Osteoblast (primary cell): ENCODE measurements around the gene EXPH5. TPM values are rescaled to one million over a fixed set of nuclear protein-coding genes. Genes with fewer than 3 reads are reported as not detected.
A peak's percentile ranks its signal among the peaks of the same experiment; 100 is the strongest.

Experiments used
- DNase-seq: peaks from one replicate; pipeline ENCODE4 v3.0.0; 2011; ENCODE audit warnings: low spot score, mixed read lengths; ENCODE audit not compliant: insufficient read length; ENCODE audit errors: missing footprints
- H2AFZ ChIP-seq: 2 replicates; pipeline ENCODE4 v1.6.0; 2011; ENCODE audit warnings: mild to moderate bottlenecking, low read length
- H3K27ac ChIP-seq: 2 replicates; pipeline ENCODE4 v1.5.1; 2011; ENCODE audit warnings: mild to moderate bottlenecking, low read depth, low read length, moderate library complexity
- H3K27me3 ChIP-seq: 2 replicates; pipeline ENCODE4 v1.6.0; 2012; ENCODE audit warnings: mild to moderate bottlenecking, control low read depth, inconsistent platforms, low read length, moderate library complexity; ENCODE audit not compliant: insufficient read depth
- H3K36me3 ChIP-seq: 2 replicates; pipeline ENCODE4 v1.5.1; 2011; ENCODE audit warnings: mild to moderate bottlenecking, low read length, control low read depth, moderate library complexity; ENCODE audit not compliant: insufficient read depth
- H3K4me1 ChIP-seq: 2 replicates; pipeline ENCODE4 v1.5.1; 2011; ENCODE audit warnings: mild to moderate bottlenecking, low read length, control low read depth, moderate library complexity; ENCODE audit not compliant: insufficient read depth
- H3K4me2 ChIP-seq: 2 replicates; pipeline ENCODE4 v1.6.0; 2011; ENCODE audit warnings: mild to moderate bottlenecking, low read length; ENCODE audit not compliant: insufficient read depth
- H3K4me3 ChIP-seq: fragments of 200-600 bp; sonication (generic); 3 replicates; pipeline ENCODE4 v1.5.1; 2012; ENCODE audit warnings: mild to moderate bottlenecking, low read length, inconsistent platforms; ENCODE audit not compliant: insufficient read depth
- H3K79me2 ChIP-seq: 2 replicates; pipeline ENCODE4 v1.6.0; 2012; ENCODE audit warnings: mild to moderate bottlenecking, low read length, control low read depth, inconsistent platforms; ENCODE audit not compliant: insufficient read depth
- H3K9me3 ChIP-seq: 2 replicates; pipeline ENCODE4 v1.5.1; 2011; ENCODE audit warnings: low read depth, low read length, control low read depth
- H4K20me1 ChIP-seq: 2 replicates; pipeline ENCODE4 v1.6.0; 2012; ENCODE audit warnings: mild to moderate bottlenecking, low read length, control low read depth; ENCODE audit not compliant: insufficient read depth
- total RNA-seq: library from RNA; depleted of rRNA; stranded (reverse); fragments of >200 nt; gene quantifications from 2 replicates; pipeline ENCODE4 v1.2.3, GENCODE V29; 2012
- TF ChIP-seq, protein P1 (sequence below): IDR thresholded peaks from 2 replicates; pipeline ENCODE4 v1.5.1; 2011; ENCODE audit warnings: mild to moderate bottlenecking, low read depth, low read length, moderate library complexity; ENCODE audit errors: extremely low read depth

Gene EXPH5
- total RNA-seq, 1 donor = under 0.01 TPM

DNA sequence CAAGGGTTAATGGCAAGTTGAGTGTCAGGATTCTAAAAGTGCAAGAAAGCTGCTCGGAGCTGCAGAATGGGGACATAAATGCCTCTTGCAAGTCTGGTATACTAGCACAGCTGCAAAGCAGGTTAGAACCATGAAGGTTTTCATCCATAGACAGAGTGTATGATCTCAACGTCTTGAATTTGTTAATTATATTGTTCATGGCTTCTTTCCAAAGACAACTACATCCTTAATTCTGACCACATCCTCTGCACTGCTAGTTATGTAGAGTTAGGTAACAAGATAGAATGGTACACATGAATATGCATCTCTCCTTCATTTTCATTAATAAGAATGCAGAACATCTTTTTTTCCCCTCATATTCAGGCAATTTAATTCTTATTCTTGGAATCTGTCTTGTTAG, 34.2 kb downstream of the EXPH5 start:
- H3K4me2 ChIP-seq = peak overlapping the region; percentile 70
- H3K36me3 ChIP-seq = no peaks in the 10 kb centered on the region
- H2AFZ ChIP-seq = no peak overlapping the region
- no peaks in the 10 kb centered on the region for H4K20me1 ChIP-seq
- TF ChIP-seq, protein P1, sequence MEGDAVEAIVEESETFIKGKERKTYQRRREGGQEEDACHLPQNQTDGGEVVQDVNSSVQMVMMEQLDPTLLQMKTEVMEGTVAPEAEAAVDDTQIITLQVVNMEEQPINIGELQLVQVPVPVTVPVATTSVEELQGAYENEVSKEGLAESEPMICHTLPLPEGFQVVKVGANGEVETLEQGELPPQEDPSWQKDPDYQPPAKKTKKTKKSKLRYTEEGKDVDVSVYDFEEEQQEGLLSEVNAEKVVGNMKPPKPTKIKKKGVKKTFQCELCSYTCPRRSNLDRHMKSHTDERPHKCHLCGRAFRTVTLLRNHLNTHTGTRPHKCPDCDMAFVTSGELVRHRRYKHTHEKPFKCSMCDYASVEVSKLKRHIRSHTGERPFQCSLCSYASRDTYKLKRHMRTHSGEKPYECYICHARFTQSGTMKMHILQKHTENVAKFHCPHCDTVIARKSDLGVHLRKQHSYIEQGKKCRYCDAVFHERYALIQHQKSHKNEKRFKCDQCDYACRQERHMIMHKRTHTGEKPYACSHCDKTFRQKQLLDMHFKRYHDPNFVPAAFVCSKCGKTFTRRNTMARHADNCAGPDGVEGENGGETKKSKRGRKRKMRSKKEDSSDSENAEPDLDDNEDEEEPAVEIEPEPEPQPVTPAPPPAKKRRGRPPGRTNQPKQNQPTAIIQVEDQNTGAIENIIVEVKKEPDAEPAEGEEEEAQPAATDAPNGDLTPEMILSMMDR = no peak
- no peak overlapping the region for H3K27ac ChIP-seq
- DNase-seq = no peak
- H3K4me3 ChIP-seq = peak overlapping the region; percentile 39
- H3K9me3 ChIP-seq = no peaks in the 10 kb centered on the region
- no peaks in the 10 kb centered on the region for H3K79me2 ChIP-seq
- peaks cover 32% of the 10 kb centered on the region for H3K4me1 ChIP-seq
- peaks cover 10% of the 10 kb centered on the region for H3K27me3 ChIP-seq

DNA sequence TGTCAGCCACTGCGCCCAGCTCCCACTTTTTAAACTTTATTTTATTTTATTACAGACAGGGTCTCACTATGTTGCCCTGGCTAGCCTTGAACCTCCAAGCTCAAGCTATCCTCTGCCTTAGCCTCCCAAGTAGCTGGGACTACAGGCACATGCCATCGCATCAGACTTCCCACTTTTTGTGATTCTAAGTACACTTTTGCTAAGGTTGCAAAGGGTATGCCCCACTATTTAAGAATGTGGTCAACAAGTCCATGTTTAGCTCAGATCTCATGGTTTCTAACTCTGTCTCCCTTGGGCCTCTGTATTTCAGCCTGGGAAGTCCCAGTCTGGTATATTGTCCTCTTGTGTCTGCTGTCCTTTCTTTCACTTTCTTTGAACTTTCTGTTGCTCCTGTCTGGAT, 35.3 kb downstream of the EXPH5 start:
- H3K4me1 ChIP-seq = peaks cover 30% of the 10 kb centered on the region
- no peak for DNase-seq
- H3K9me3 ChIP-seq = no peaks in the 10 kb centered on the region
- no peaks in the 10 kb centered on the region for H4K20me1 ChIP-seq
- no peak overlapping the region for H3K4me2 ChIP-seq
- H3K79me2 ChIP-seq = no peaks in the 10 kb centered on the region
- H3K27me3 ChIP-seq = peaks cover 10% of the 10 kb centered on the region
- H2AFZ ChIP-seq = no peak overlapping the region
- no peak overlapping the region for H3K27ac ChIP-seq
- no peak overlapping the region for H3K4me3 ChIP-seq
- TF ChIP-seq, protein P1 = no peak
- H3K36me3 ChIP-seq = no peaks in the 10 kb centered on the region

DNA sequence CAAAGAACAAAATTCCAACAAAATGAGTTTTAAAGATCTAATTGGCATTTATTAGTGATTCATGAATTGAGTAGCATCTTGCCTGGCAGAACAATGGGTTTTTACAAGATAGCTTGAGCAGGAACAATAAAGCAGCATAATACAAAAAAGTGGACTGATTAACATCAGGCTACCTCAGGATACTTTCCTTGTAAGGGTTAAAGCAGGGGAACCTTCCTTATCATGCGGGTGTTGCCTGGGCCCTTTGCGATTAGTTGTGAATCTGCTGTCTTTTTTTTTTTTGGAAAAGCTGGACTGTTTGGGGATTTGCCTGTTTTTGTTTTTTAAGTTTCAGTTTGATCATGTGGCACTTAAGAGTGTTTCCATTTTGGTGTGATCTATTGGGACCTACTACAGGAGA, 37.5 kb downstream of the EXPH5 start:
- TF ChIP-seq, protein P1 = no peak
- no peaks in the 10 kb centered on the region for H3K79me2 ChIP-seq
- H4K20me1 ChIP-seq = no peaks in the 10 kb centered on the region
- H3K27me3 ChIP-seq = peaks cover 10% of the 10 kb centered on the region
- H3K4me2 ChIP-seq = no peak overlapping the region
- DNase-seq = no peak
- H2AFZ ChIP-seq = no peak overlapping the region
- H3K9me3 ChIP-seq = no peaks in the 10 kb centered on the region
- no peaks in the 10 kb centered on the region for H3K36me3 ChIP-seq
- H3K27ac ChIP-seq = no peak overlapping the region
- H3K4me3 ChIP-seq = no peak overlapping the region
- peaks cover 21% of the 10 kb centered on the region for H3K4me1 ChIP-seq

DNA sequence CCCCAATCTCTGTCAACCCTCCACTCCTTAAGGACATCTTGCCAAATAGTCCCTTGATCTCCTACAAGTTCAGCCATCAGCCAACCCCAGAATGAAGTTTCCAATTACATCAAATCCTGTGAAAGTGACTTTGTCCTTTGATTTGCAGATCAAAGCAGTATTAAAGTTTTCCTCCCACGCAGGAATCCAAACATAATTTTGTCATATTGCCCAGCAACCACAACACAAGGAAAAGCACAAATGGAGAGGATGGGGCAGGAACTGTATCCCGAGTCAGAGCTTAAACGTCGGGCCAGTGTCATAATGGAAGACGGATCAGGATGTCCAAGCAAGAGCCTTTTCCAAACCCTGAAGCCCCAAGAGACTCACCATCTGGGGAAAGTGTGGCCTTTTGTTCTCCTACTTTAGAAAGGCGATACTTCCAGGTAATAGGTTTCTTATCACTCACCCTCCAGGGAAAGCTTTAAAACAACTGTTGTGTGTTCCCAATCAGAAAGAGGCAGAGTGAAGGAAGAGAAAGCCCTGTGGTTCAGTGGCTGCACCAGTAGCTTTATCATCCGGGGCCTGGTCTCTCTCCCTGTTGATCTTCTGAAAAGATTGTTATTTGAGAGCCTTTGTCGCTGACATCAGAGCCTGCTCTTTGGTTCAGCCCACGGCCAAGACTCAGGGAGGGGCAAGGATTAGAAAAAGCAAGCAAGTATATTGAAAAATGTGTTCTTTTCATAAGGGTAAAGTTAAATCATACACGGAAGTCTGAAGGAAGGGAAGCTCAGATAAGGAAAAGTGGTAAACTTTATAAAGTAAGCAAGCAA, 41.7 kb downstream of the EXPH5 start:
- no peaks in the 10 kb centered on the region for H3K4me1 ChIP-seq
- peak overlapping the region; percentile 53 for H2AFZ ChIP-seq
- DNase-seq = no peak
- no peak overlapping the region for H3K4me3 ChIP-seq
- peaks cover 7% of the 10 kb centered on the region for H3K27me3 ChIP-seq
- no peak overlapping the region for H3K27ac ChIP-seq
- TF ChIP-seq, protein P1 = no peak
- H3K79me2 ChIP-seq = no peaks in the 10 kb centered on the region
- no peaks in the 10 kb centered on the region for H3K36me3 ChIP-seq
- H3K9me3 ChIP-seq = no peaks in the 10 kb centered on the region
- H3K4me2 ChIP-seq = no peak overlapping the region
- H4K20me1 ChIP-seq = no peaks in the 10 kb centered on the region
